ENCODE results near the gene MOBP.

Gene MOBP

GRCh38 chr3:39533226-39533625 lies 65.7 kb downstream of the MOBP start:
- TF ChIP-seq EZH2phosphoT487 (IDR thresholded peaks at IDR 0.05; ENCODE audit: low read depth) = no peak
- TF ChIP-seq CTCF (IDR thresholded peaks at IDR 0.05; ENCODE audit: low read depth, low read length) = no peak

DNA sequence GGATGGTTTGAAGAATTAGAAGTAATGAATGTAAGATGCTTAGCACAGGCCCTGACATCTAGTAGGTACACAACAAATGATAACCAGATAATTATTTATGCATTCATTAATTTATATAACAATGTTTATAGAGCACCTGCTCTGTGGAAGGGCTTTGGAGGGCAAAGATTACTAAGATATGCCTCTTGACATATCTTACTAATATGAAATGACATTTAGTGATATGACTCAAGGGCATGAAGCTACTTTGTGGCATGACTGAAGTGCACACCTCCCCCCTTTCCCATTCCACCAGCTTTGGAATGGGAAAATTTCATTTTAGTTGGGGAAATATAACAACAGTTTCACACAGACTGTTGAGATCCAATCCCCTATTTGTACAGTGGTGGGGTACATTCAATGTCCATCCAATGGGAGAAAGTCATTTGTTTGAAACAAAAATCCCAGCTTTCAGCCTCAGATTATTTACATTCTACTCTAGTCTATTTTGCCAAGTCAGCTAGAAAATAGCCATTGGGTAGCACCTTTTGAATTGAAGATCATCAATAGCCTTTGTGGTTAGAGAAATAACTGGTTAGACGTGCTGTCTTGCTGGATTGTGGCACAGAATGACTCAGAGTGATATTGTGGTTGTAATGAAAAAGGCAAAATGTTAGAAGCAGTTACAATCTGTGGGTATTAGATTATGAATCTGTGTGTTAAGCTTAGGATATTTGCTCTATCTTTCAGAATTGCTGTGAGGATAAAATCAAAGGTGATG lies 72.9 kb downstream of the MOBP start:
- Histone ChIP-seq H3K4me3 (ENCODE audit: low read length) (no peak overlapping the region), H3K27me3 (ENCODE audit: low read depth, low read length) (no peaks in the 10 kb centered on the region), H2AFZ (ENCODE audit: low read depth, low read length) (no peak overlapping the region), H3K9ac (ENCODE audit: low read length) (no peak overlapping the region), H3K36me3 (replicated peaks; ENCODE audit: low read depth, low read length) (no peaks in the 10 kb centered on the region), H3K9me3 (ENCODE audit: insufficient read depth, low read length) (no peaks in the 10 kb centered on the region), H3K4me1 (ENCODE audit: low read length) (peaks cover 29% of the 10 kb centered on the region), H3K4me2 (ENCODE audit: low read length) (no peak overlapping the region; the same call in 1 of the 2 replicates), H3K79me2 (ENCODE audit: low read length) (no peaks in the 10 kb centered on the region), H4K20me1 (ENCODE audit: insufficient read depth, low read length) (no peaks in the 10 kb centered on the region), H3K27ac (ENCODE audit: low read length) (no peak overlapping the region)
- TF ChIP-seq EZH2phosphoT487 (IDR thresholded peaks at IDR 0.05; ENCODE audit: low read depth) = no peak
- no peak for TF ChIP-seq CTCF (IDR thresholded peaks at IDR 0.05; ENCODE audit: low read depth, low read length)

More at GRCh38 chr3:39533226-39533625, 65.7 kb downstream of the MOBP start:
- Histone ChIP-seq H3K4me1 (ENCODE audit: low read length) (peaks cover 13% of the 10 kb centered on the region), H3K4me2 (ENCODE audit: low read length) (no peak overlapping the region), H4K20me1 (ENCODE audit: insufficient read depth, low read length) (no peaks in the 10 kb centered on the region), H3K4me3 (ENCODE audit: low read length) (no peak overlapping the region), H3K9me3 (ENCODE audit: insufficient read depth, low read length) (no peaks in the 10 kb centered on the region), H3K79me2 (ENCODE audit: low read length) (no peaks in the 10 kb centered on the region), H3K36me3 (replicated peaks; ENCODE audit: low read depth, low read length) (no peaks in the 10 kb centered on the region), H3K27me3 (ENCODE audit: low read depth, low read length) (no peaks in the 10 kb centered on the region), H2AFZ (ENCODE audit: low read depth, low read length) (no peak overlapping the region), H3K9ac (ENCODE audit: low read length) (no peak overlapping the region), H3K27ac (ENCODE audit: low read length) (no peak overlapping the region)

DNA sequence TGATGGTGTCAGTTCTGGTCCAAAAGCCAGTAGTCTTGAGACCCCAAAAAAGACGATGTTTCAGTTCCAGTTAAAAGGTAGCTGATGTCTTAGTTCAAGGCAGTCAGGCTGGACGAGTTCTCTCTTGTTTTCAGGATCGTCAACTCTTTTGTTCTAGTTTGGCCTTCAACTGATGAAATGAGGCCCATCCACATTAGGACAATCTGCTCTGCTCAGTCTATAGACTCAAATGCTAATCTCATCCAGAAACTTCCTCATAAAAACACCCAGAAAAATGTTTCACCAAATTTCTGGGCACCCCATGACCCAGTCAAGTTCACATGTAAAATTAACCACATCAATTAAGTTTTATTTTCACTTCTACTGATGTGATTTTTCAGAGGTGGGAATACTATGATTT lies 74.0 kb downstream of the MOBP start:
- H3K4me3 ChIP-seq (ENCODE audit: low read length) = peak overlapping the region; percentile 63
- H3K4me2 ChIP-seq (ENCODE audit: low read length) = peak overlapping the region; percentile 72
- no peak overlapping the region for H3K27ac ChIP-seq (ENCODE audit: low read length)
- no peak for TF ChIP-seq CTCF (IDR thresholded peaks at IDR 0.05; ENCODE audit: low read depth, low read length)
- H3K9me3 ChIP-seq (ENCODE audit: insufficient read depth, low read length) = no peaks in the 10 kb centered on the region
- no peak overlapping the region for H3K9ac ChIP-seq (ENCODE audit: low read length)
- no peaks in the 10 kb centered on the region for H3K27me3 ChIP-seq (ENCODE audit: low read depth, low read length)
- H4K20me1 ChIP-seq (ENCODE audit: insufficient read depth, low read length) = no peaks in the 10 kb centered on the region
- H3K4me1 ChIP-seq (ENCODE audit: low read length) = peaks cover 25% of the 10 kb centered on the region
- no peaks in the 10 kb centered on the region for H3K36me3 ChIP-seq (replicated peaks; ENCODE audit: low read depth, low read length)
- 0 out of 2 replicates have a peak overlapping the region, but pooled peaks have one; percentile 81 for H2AFZ ChIP-seq (ENCODE audit: low read depth, low read length)
- H3K79me2 ChIP-seq (ENCODE audit: low read length) = no peaks in the 10 kb centered on the region

- TF ChIP-seq EZH2phosphoT487 (IDR thresholded peaks at IDR 0.05; ENCODE audit: low read depth) = no peak
- peak; percentile 79 for TF ChIP-seq CTCF (IDR thresholded peaks at IDR 0.05; ENCODE audit: low read depth, low read length)
- Histone ChIP-seq H3K27ac (ENCODE audit: low read length) (no peak overlapping the region), H3K36me3 (replicated peaks; ENCODE audit: low read depth, low read length) (no peaks in the 10 kb centered on the region), H3K27me3 (ENCODE audit: low read depth, low read length) (no peaks in the 10 kb centered on the region), H3K4me3 (ENCODE audit: low read length) (peak overlapping the region; percentile 63), H4K20me1 (ENCODE audit: insufficient read depth, low read length) (no peaks in the 10 kb centered on the region), H3K79me2 (ENCODE audit: low read length) (no peaks in the 10 kb centered on the region), H2AFZ (ENCODE audit: low read depth, low read length) (peak overlapping the region; percentile 81), H3K4me1 (ENCODE audit: low read length) (peaks cover 25% of the 10 kb centered on the region), H3K9me3 (ENCODE audit: insufficient read depth, low read length) (no peaks in the 10 kb centered on the region), H3K4me2 (ENCODE audit: low read length) (peak overlapping the region; percentile 72), H3K9ac (ENCODE audit: low read length) (0 out of 2 replicates have a peak overlapping the region, but pooled peaks have one; percentile 10)
Measured at GRCh38 chr3:39541917-39542329, 74.4 kb downstream of the MOBP start.

Measured in OCI-LY3 (cell line).